H9 (cell line): ENCODE data around the gene GBGT1. TPM values are rescaled to one million over a fixed set of nuclear protein-coding genes. Genes with fewer than 3 reads are reported as not detected.

Experiments used
- DNase-seq: peaks from one replicate; pipeline ENCODE4 v3.0.0-alpha.2; 2017
- H2AFZ ChIP-seq: one replicate; pipeline ENCODE4 v1.6.1; 2013; ENCODE audit warnings: mild to moderate bottlenecking, low read length, control low read depth, moderate library complexity
- H2AK5ac ChIP-seq: 2 replicates; pipeline ENCODE4 v1.6.1; 2013; ENCODE audit warnings: low read length, control low read depth, mixed read lengths; ENCODE audit not compliant: insufficient read length
- H2BK120ac ChIP-seq: one replicate; pipeline ENCODE4 v1.6.1; 2013; ENCODE audit warnings: low read depth, mild to moderate bottlenecking, low read length, control low read depth, inconsistent platforms; ENCODE audit not compliant: poor library complexity, severe bottlenecking
- H2BK12ac ChIP-seq: 2 replicates; pipeline ENCODE4 v1.6.1; 2013; ENCODE audit warnings: low read length, control low read depth, mixed read lengths, low read depth; ENCODE audit not compliant: insufficient read length
- H2BK15ac ChIP-seq: 2 replicates; pipeline ENCODE4 v1.6.1; 2013; ENCODE audit warnings: low read depth, low read length, control low read depth
- H2BK20ac ChIP-seq: one replicate; pipeline ENCODE4 v1.6.1; 2013; ENCODE audit warnings: low read depth, mild to moderate bottlenecking, low read length, control low read depth, inconsistent platforms; ENCODE audit not compliant: poor library complexity, severe bottlenecking
- H2BK5ac ChIP-seq: 2 replicates; pipeline ENCODE4 v1.6.1; 2013; ENCODE audit warnings: low read length, control low read depth, mixed read lengths; ENCODE audit not compliant: insufficient read length
- H3K14ac ChIP-seq: 2 replicates; pipeline ENCODE4 v1.6.1; 2013; ENCODE audit warnings: low read length, control low read depth; ENCODE audit not compliant: insufficient read depth
- H3K18ac ChIP-seq: 2 replicates; pipeline ENCODE4 v1.6.1; 2013; ENCODE audit warnings: low read depth, mild to moderate bottlenecking, mixed read lengths, low read length, control low read depth; ENCODE audit not compliant: insufficient read length
- H3K23ac ChIP-seq: 2 replicates; pipeline ENCODE4 v1.6.1; 2013; ENCODE audit warnings: low read length, control low read depth, mixed read lengths, low read depth; ENCODE audit not compliant: insufficient read length
- H3K23me2 ChIP-seq: 2 replicates; pipeline ENCODE4 v1.6.1; 2013; ENCODE audit warnings: low read depth, mild to moderate bottlenecking, mixed read lengths, low read length, control low read depth; ENCODE audit not compliant: insufficient read length, poor library complexity, severe bottlenecking
- H3K27ac ChIP-seq: 2 replicates; pipeline ENCODE4 v1.5.1; 2013; ENCODE audit warnings: low read length, control low read depth, mixed read lengths, low read depth; ENCODE audit not compliant: insufficient read length
- H3K27me3 ChIP-seq: 2 replicates; pipeline ENCODE4 v1.6.1; 2013; ENCODE audit warnings: low read length, control low read depth, inconsistent platforms; ENCODE audit not compliant: insufficient read depth
- H3K4ac ChIP-seq: 2 replicates; pipeline ENCODE4 v1.6.1; 2013; ENCODE audit warnings: low read depth, mild to moderate bottlenecking, control low read depth, inconsistent platforms, low read length, moderate library complexity
- H3K4me1 ChIP-seq: 2 replicates; pipeline ENCODE4 v1.6.1; 2013; ENCODE audit warnings: low read length, control low read depth, inconsistent platforms; ENCODE audit not compliant: insufficient read depth
- H3K4me2 ChIP-seq: 2 replicates; pipeline ENCODE4 v1.6.1; 2013; ENCODE audit warnings: low read length, control low read depth, mixed read lengths; ENCODE audit not compliant: insufficient read length, insufficient read depth
- H3K56ac ChIP-seq: 2 replicates; pipeline ENCODE4 v1.6.1; 2013; ENCODE audit warnings: low read depth, mild to moderate bottlenecking, mixed read lengths, low read length, control low read depth; ENCODE audit not compliant: insufficient read length
- H3K79me1 ChIP-seq: 2 replicates; pipeline ENCODE4 v1.6.1; 2013; ENCODE audit warnings: low read depth, mild to moderate bottlenecking, moderate library complexity, low read length, control low read depth, inconsistent platforms; ENCODE audit not compliant: insufficient read depth, poor library complexity, severe bottlenecking
- H3K79me2 ChIP-seq: 2 replicates; pipeline ENCODE4 v1.6.1; 2013; ENCODE audit warnings: low read length, control low read depth, inconsistent platforms; ENCODE audit not compliant: insufficient read depth
- H3K9ac ChIP-seq: 2 replicates; pipeline ENCODE4 v1.6.1; 2013; ENCODE audit warnings: low read length, control low read depth, mixed read lengths; ENCODE audit not compliant: insufficient read length; ENCODE audit errors: extremely low read depth
- H3K9me3 ChIP-seq: one replicate; pipeline ENCODE4 v1.6.1; 2013; ENCODE audit warnings: low read depth, low read length, inconsistent platforms; ENCODE audit not compliant: control insufficient read depth
- H3T11ph ChIP-seq: one replicate; pipeline ENCODE4 v1.6.1; 2013; ENCODE audit warnings: mild to moderate bottlenecking, low read length, control low read depth, inconsistent platforms
- H4K20me1 ChIP-seq: one replicate; pipeline ENCODE4 v1.6.1; 2013; ENCODE audit not compliant: control insufficient read depth, insufficient read length, insufficient read depth
- H4K5ac ChIP-seq: 2 replicates; pipeline ENCODE4 v1.6.1; 2013; ENCODE audit warnings: low read depth, mild to moderate bottlenecking, mixed read lengths, low read length, control low read depth; ENCODE audit not compliant: insufficient read length
- H4K8ac ChIP-seq: replicated peaks from 2 replicates; pipeline ENCODE4 v1.6.1; 2013; ENCODE audit warnings: low read length, control low read depth, mixed read lengths, low read depth; ENCODE audit not compliant: insufficient read length
- H4K91ac ChIP-seq: 2 replicates; pipeline ENCODE4 v1.6.1; 2013; ENCODE audit warnings: low read depth, mild to moderate bottlenecking, moderate library complexity, mixed read lengths, low read length, control low read depth; ENCODE audit not compliant: insufficient read length
- H3K27ac Mint-ChIP-seq, 3 experiments: 2 replicates in 2 of 3; 3 replicates in 1 of 3; pipeline ENCODE4 v1.8.0; 2020 to 2021; ENCODE audit warnings: mixed read lengths in 3 of 3, mild to moderate bottlenecking in 1 of 3, moderate library complexity in 1 of 3
- H3K27me3 Mint-ChIP-seq: 2 replicates; pipeline ENCODE4 v1.8.0; 2021; ENCODE audit warnings: low read depth, mild to moderate bottlenecking, moderate library complexity, mixed read lengths
- H3K36me3 Mint-ChIP-seq, 3 experiments: 2 replicates in 2 of 3; 3 replicates in 1 of 3; pipeline ENCODE4 v1.8.0; 2020 to 2021; ENCODE audit warnings: low read depth in 3 of 3, mixed read lengths in 3 of 3; ENCODE audit not compliant: insufficient read depth in 1 of 3
- H3K4me1 Mint-ChIP-seq, 2 experiments: 2 replicates each; pipeline ENCODE4 v1.8.0; 2020; ENCODE audit warnings: mixed read lengths in 2 of 2
- H3K4me3 Mint-ChIP-seq, 2 experiments: 2 replicates in 1 of 2; 3 replicates in 1 of 2; pipeline ENCODE4 v1.8.0; 2020 to 2021; ENCODE audit warnings: mild to moderate bottlenecking in 2 of 2, mixed read lengths in 2 of 2, moderate library complexity in 1 of 2
- H3K9me3 Mint-ChIP-seq, 2 experiments: 2 replicates in 1 of 2; 3 replicates in 1 of 2; pipeline ENCODE4 v1.8.0; 2020; ENCODE audit warnings: mild to moderate bottlenecking in 2 of 2, mixed read lengths in 2 of 2, moderate library complexity in 1 of 2
- CTCF ChIP-seq: fragments of 200-600 bp; sonication (generic); conservative IDR thresholded peaks from 3 replicates; pipeline ENCODE4 v1.8.0; 2021; ENCODE audit warnings: antibody characterized with exemption, mild to moderate bottlenecking
- WGBS: extraction: QIAGEN DNeasy Blood & Tissue Kit; methylation state at CpG from one replicate; pipeline ENCODE4 v1.1.7; 2013; ENCODE audit warnings: missing lambda C conversion rate, low lambda C conversion rate, mixed read lengths; ENCODE audit not compliant: insufficient read length; ENCODE audit errors: extremely low coverage; 5-methylcytosine and 5-hydroxymethylcytosine counted together
- total RNA-seq: library from RNA; stranded (reverse); gene quantifications from 2 replicates; pipeline ENCODE4 v1.2.1, GENCODE V29; 2021

GBGT1 gene
- total RNA-seq, 1 experiment from 2014 or later: 9.3 TPM

- H3K4me1 ChIP-seq: peaks cover 3% of the 10 kb centered on the region; the same call in 1 of the 2 replicates
- peak overlapping the region in 1 of 2 experiments; percentile 3; a peak in 2 of 5 replicates for H3K4me3 Mint-ChIP-seq
- peaks cover 6 to 17% of the 10 kb centered on the region in 2 experiments for H3K4me1 Mint-ChIP-seq
- no peak overlapping the region for H3K4ac ChIP-seq
- no peak overlapping the region for H3K18ac ChIP-seq
- no peak overlapping the region for H2BK120ac ChIP-seq
- H3K14ac ChIP-seq: no peak overlapping the region
- no peak overlapping the region for H4K5ac ChIP-seq
- H3K9me3 Mint-ChIP-seq: no peaks in the 10 kb centered on the region
- no peaks in the 10 kb centered on the region for H3K79me1 ChIP-seq
- no peak overlapping the region for H2BK5ac ChIP-seq
- no peaks in the 10 kb centered on the region for H4K20me1 ChIP-seq
- no peak overlapping the region for H3K9ac ChIP-seq
- peaks cover 5% of the 10 kb centered on the region; the same call in 1 of the 2 replicates for H3K27me3 ChIP-seq
- H3T11ph ChIP-seq: no peak overlapping the region
- no peak overlapping the region for H3K4me2 ChIP-seq
- H3K9me3 ChIP-seq: no peaks in the 10 kb centered on the region
- no peak overlapping the region for H2AK5ac ChIP-seq
- no peak overlapping the region for H2AFZ ChIP-seq
- H3K27ac ChIP-seq: no peak overlapping the region
- no peak overlapping the region for H4K91ac ChIP-seq
- peaks cover 44% of the 10 kb centered on the region for H3K27me3 Mint-ChIP-seq
- H2BK12ac ChIP-seq: no peak overlapping the region
- no CpG with 5 or more reads among the region's 8 CpGs for WGBS
- no peaks in the 10 kb centered on the region for H3K79me2 ChIP-seq
- no peak overlapping the region for H2BK15ac ChIP-seq
- H4K8ac ChIP-seq: no peak overlapping the region
- no peak overlapping the region for H3K23ac ChIP-seq
- TF ChIP-seq CTCF: no peak
- H3K27ac Mint-ChIP-seq: no peak overlapping the region
- H3K36me3 Mint-ChIP-seq: no peaks in the 10 kb centered on the region
- H2BK20ac ChIP-seq: no peak overlapping the region
- H3K23me2 ChIP-seq: peaks cover 9% of the 10 kb centered on the region
- no peak overlapping the region for H3K56ac ChIP-seq
- no peak for DNase-seq
Measured at GRCh38 chr9:133124123-133124906, 39.4 kb downstream of the GBGT1 start.
